BLaER1 (cell line): ENCODE measurements around the gene SHMT2.

ENCODE experiments used
- H3K27ac ChIP-seq: shearing (Covaris generic); formaldehyde crosslinking; 2 replicates; pipeline ENCODE4 v1.8.1; 2022
- H3K27me3 ChIP-seq: shearing (Covaris generic); formaldehyde crosslinking; 2 replicates; pipeline ENCODE4 v1.8.1; 2022
- H3K36me3 ChIP-seq: shearing (Covaris generic); formaldehyde crosslinking; 2 replicates; pipeline ENCODE4 v1.8.1; 2022
- H3K4me1 ChIP-seq: shearing (Covaris generic); formaldehyde crosslinking; 2 replicates; pipeline ENCODE4 v1.8.1; 2022
- H3K4me2 ChIP-seq: shearing (Covaris generic); formaldehyde crosslinking; 2 replicates; pipeline ENCODE4 v1.8.1; 2022
- H3K4me3 ChIP-seq: shearing (Covaris generic); formaldehyde crosslinking; 2 replicates; pipeline ENCODE4 v1.8.1; 2022
- H3K9ac ChIP-seq: shearing (Covaris generic); formaldehyde crosslinking; 2 replicates; pipeline ENCODE4 v1.8.1; 2022
- H3K9me3 ChIP-seq: shearing (Covaris generic); formaldehyde crosslinking; 2 replicates; pipeline ENCODE4 v1.8.1; 2022
- H4K20me1 ChIP-seq: shearing (Covaris generic); formaldehyde crosslinking; 2 replicates; pipeline ENCODE4 v1.8.1; 2022
- Cebpa-rat ChIP-seq: shearing (Covaris generic); IDR thresholded peaks from 2 replicates; pipeline ENCODE4 v1.8.1; 2022

The SHMT2 gene

GRCh38 chr12:57211791-57212700, 17.5 kb upstream of the SHMT2 start:
- Histone ChIP-seq H3K4me1 (peaks cover 92% of the 10 kb centered on the region), H3K4me3 (no peak overlapping the region), H3K36me3 (no peaks in the 10 kb centered on the region), H3K9ac (0 out of 2 replicates have a peak overlapping the region, but pooled peaks have one; percentile 2), H3K27me3 (peaks cover 37% of the 10 kb centered on the region), H3K4me2 (peak overlapping the region; percentile 85), H3K27ac (peak overlapping the region; percentile 2; the same call in 1 of the 2 replicates), H4K20me1 (peaks cover 45% of the 10 kb centered on the region), H3K9me3 (no peaks in the 10 kb centered on the region)
- TF ChIP-seq Cebpa-rat: no peak

GRCh38 chr12:57212701-57213057, 16.8 kb upstream of the SHMT2 start:
- Histone ChIP-seq H3K27me3 (peaks cover 43% of the 10 kb centered on the region), H3K27ac (no peak overlapping the region), H3K9ac (no peak overlapping the region), H3K4me1 (peaks cover 97% of the 10 kb centered on the region), H3K4me3 (no peak overlapping the region), H4K20me1 (peaks cover 51% of the 10 kb centered on the region), H3K9me3 (no peaks in the 10 kb centered on the region), H3K4me2 (peak overlapping the region; percentile 70), H3K36me3 (no peaks in the 10 kb centered on the region)
- no peak for TF ChIP-seq Cebpa-rat

DNA sequence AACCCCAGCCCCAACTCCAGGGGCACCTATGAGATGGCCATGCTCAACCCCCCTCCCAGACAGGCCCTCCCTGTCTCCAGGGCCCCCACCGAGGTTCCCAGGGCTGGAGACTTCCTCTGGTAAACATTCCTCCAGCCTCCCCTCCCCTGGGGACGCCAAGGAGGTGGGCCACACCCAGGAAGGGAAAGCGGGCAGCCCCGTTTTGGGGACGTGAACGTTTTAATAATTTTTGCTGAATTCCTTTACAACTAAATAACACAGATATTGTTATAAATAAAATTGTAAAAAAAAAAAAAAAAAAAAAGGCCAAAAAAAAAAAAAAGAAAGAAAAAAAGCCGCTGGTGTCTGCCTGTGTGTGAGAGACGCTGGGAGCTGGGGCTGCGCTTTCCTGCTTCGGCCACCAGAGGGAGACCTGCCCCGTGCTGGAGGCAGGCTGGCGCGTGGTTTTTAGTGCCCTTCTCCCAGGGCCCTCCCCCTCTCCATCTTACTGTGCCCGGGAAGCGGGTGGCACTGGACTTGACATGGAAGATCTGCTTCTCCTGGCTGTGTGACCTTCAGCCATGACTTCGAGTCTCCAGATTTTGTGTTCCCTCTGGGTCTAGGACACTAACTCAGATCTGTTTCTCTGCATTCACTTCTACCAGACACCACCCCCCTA, 16.3 kb upstream of the SHMT2 start:
- H3K4me3 ChIP-seq: no peak overlapping the region
- H3K27me3 ChIP-seq: peaks cover 48% of the 10 kb centered on the region
- no peak overlapping the region for H3K9ac ChIP-seq

DNA sequence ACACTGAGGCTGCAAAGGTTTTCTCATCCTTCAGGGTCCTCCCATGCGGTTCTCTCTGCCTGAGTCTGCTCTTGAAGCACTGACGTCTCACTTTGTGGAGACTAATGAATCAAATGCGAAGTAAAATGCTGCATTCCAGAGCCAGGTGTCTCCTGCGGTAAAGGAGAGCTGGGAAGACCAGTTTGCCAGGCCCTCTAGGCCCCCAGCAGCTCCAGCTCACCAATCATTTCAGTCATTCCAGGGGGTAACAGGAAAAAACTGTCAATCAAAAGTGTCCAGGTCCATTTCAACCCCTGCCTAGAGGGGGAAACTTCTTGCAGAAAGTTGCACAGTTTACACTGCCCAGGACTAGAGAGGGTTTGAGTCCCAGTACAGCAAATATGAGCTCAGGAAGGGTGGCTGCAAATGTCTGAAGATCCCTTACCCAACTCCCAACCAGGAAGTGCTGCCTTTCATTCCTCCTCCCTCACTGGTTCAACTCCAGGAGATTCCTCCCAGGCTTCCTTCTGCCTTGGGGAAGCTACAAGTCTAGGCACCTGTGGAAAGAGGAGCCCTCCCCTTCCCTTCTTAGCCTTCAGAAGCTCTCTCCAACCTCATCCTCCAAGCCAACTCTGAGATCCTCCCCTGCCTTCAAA, 15.6 kb upstream of the SHMT2 start:
- H3K27me3 ChIP-seq: peaks cover 55% of the 10 kb centered on the region
- peak overlapping the region; percentile 70 for H3K4me2 ChIP-seq
- H4K20me1 ChIP-seq: peaks cover 63% of the 10 kb centered on the region
- H3K4me3 ChIP-seq: no peak overlapping the region
- peaks cover 87% of the 10 kb centered on the region for H3K4me1 ChIP-seq
- H3K9me3 ChIP-seq: no peaks in the 10 kb centered on the region
- H3K9ac ChIP-seq: no peak overlapping the region
- no peak for TF ChIP-seq Cebpa-rat
- no peaks in the 10 kb centered on the region for H3K36me3 ChIP-seq
- no peak overlapping the region for H3K27ac ChIP-seq

More for the DNA sequence above, 16.3 kb upstream of the SHMT2 start:
- no peak overlapping the region for H3K27ac ChIP-seq
- H4K20me1 ChIP-seq: peaks cover 56% of the 10 kb centered on the region
- peak overlapping the region; percentile 70 for H3K4me2 ChIP-seq
- peaks cover 94% of the 10 kb centered on the region for H3K4me1 ChIP-seq
- no peaks in the 10 kb centered on the region for H3K36me3 ChIP-seq
- no peaks in the 10 kb centered on the region for H3K9me3 ChIP-seq
- no peak for TF ChIP-seq Cebpa-rat

- Histone ChIP-seq H3K36me3 (no peaks in the 10 kb centered on the region), H4K20me1 (peaks cover 68% of the 10 kb centered on the region), H3K4me2 (peak overlapping the region; percentile 70), H3K27me3 (peaks cover 60% of the 10 kb centered on the region), H3K4me1 (peaks cover 83% of the 10 kb centered on the region), H3K27ac (no peak overlapping the region), H3K9ac (no peak overlapping the region), H3K4me3 (no peak overlapping the region), H3K9me3 (no peaks in the 10 kb centered on the region)
- no peak for TF ChIP-seq Cebpa-rat
These were observed 15.1 kb upstream of the SHMT2 start for GRCh38 chr12:57214398-57214781.

GRCh38 chr12:57215065-57215464, 14.4 kb upstream of the SHMT2 start:
- H3K36me3 ChIP-seq: no peaks in the 10 kb centered on the region
- peaks cover 76% of the 10 kb centered on the region for H3K4me1 ChIP-seq
- no peak for TF ChIP-seq Cebpa-rat
- peak overlapping the region; percentile 99 for H3K4me2 ChIP-seq
- 0 out of 2 replicates have a peak overlapping the region, but pooled peaks have one; percentile 66 for H3K4me3 ChIP-seq
- no peak overlapping the region for H3K9ac ChIP-seq
- peaks cover 74% of the 10 kb centered on the region for H4K20me1 ChIP-seq
- peaks cover 67% of the 10 kb centered on the region for H3K27me3 ChIP-seq
- no peak overlapping the region for H3K27ac ChIP-seq
- no peaks in the 10 kb centered on the region for H3K9me3 ChIP-seq

- Histone ChIP-seq H3K4me1 (peaks cover 70% of the 10 kb centered on the region), H3K9ac (no peak overlapping the region), H3K4me3 (peak overlapping the region; percentile 66; the same call in 1 of the 2 replicates), H3K27ac (no peak overlapping the region), H3K4me2 (peak overlapping the region; percentile 99), H3K9me3 (no peaks in the 10 kb centered on the region), H3K36me3 (no peaks in the 10 kb centered on the region), H3K27me3 (peaks cover 73% of the 10 kb centered on the region), H4K20me1 (peaks cover 76% of the 10 kb centered on the region)
- TF ChIP-seq Cebpa-rat: no peak
These were observed 13.9 kb upstream of the SHMT2 start for GRCh38 chr12:57215668-57216013.

- Histone ChIP-seq H3K27me3 (peaks cover 79% of the 10 kb centered on the region), H3K4me2 (peak within 1 kb of the TSS; percentile 99), H3K27ac (no peak within 1 kb of the TSS), H4K20me1 (peaks cover 76% of the 10 kb centered on the region), H3K9me3 (no peaks in the 10 kb centered on the region), H3K36me3 (no peaks in the 10 kb centered on the region), H3K9ac (peak within 1 kb of the TSS; percentile 45; the same call in 1 of the 2 replicates), H3K4me1 (peaks cover 64% of the 10 kb centered on the region), H3K4me3 (peak within 1 kb of the TSS; percentile 66)
- TF ChIP-seq Cebpa-rat: no peak
These were observed 13.2 kb upstream of the SHMT2 start, which contains the start of gene NXPH4 for GRCh38 chr12:57216014-57216911. Gene NXPH4, plus strand, starts transcription at chr12:57216794. Its CDS starts 176 bp downstream, at chr12:57216970.
